SH-SY5Y (cell line): ENCODE measurements around the gene YAF2.

Experiments used
- GATA2 ChIP-seq: IDR thresholded peaks from 2 replicates; pipeline ENCODE4 v1.6.1; 2011; ENCODE audit warnings: mild to moderate bottlenecking, low read depth, low read length
- GATA3 ChIP-seq: IDR thresholded peaks from 2 replicates; pipeline ENCODE4 v1.6.1; 2011; ENCODE audit warnings: low read depth, mild to moderate bottlenecking, low read length, moderate library complexity

Gene YAF2

DNA sequence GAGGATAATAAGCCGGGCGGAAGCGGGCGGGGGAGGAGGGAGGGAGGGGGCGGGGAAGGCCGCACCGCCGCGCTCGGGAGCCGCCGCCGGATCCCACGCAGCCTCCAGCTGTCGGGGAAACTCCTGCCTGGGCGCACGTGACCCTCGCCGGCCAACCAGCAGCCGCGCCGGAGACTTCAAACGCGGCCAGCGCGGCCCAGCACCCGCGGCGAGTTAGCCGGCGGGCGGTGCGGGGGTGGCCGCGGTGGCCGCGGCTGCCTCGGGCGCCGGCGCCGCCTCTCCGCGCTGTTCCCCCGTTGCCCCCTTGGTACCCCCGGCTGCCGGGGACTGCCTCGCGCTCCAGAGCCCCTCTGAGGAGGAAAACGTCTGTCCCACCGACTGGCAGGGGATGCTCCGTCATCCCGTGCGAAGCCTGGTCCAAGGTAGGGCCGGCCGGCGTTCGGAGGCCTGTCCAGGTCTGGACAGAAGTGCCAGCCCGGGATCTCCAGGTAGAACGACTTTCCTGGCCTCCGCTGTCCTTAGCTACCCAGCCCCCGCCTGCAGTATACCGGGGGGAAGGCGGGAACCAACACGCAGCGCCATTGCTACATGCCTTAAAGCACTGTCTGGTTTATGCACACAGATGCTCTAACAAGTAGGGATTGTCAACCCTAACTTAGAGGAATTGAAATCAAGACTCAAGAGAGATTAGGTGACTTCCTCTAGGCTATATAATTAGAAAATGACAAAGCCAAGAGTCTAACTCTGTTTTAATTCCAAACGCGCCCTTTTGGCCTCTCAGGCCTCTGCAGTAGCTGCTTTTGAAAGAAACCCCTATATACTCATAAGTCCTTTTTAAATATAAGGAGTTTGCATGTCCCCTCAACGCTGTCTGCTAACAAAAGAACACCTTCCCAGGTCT is at the start of gene YAF2:
Gene YAF2, minus strand, starts transcription at position 9 of the 901 bp plus-strand sequence. CDS start 68 bp downstream, outside the sequence.
- TF ChIP-seq GATA2 (no peak), GATA3 (no peak)

- TF ChIP-seq GATA3 (no peak), GATA2 (no peak)
These were observed 48.7 kb upstream of the YAF2 start for GRCh38 chr12:42286741-42287140.

DNA sequence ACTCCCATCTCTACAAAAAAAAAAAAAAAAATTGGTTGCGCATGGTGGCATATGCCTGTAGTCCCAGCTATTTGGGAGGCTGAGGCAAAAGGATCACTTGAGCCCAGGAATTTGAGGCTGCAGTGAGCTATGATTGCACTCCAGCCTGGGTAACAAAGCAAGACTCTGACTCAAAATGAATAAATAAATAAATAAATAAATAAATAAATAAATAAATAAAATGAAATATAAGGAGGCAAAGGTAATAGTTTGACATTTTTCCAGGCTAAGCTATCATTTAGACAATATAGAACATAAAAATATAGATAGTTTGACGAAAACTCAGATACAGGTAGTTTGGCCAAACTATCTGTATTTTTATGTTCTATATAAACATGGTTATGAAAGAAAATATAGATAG is 47.4 kb upstream of the YAF2 start:
- TF ChIP-seq GATA3 (no peak), GATA2 (no peak)

DNA sequence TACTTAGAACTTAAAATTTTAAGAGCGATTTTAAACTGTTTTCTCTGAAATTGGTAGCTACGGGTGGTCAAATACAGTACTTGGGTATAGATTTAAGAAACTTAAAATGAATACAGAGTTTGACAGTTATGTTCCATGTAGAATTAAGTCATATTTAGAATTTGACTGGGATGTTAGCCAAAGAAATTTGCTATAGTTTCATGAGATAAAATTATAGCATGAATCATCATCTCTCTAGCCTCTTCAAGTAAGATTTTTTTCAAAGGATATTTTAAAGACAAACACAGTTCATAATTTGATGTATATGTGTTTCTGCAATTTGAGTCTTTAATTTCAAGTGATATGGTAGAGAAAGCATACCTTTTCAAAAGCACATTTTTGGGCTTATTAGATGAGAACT is 46.8 kb upstream of the YAF2 start:
- TF ChIP-seq GATA2 (no peak), GATA3 (no peak)

- TF ChIP-seq GATA3 = no peak
- TF ChIP-seq GATA2 = no peak
These were observed 46.1 kb upstream of the YAF2 start for GRCh38 chr12:42284157-42284556.

DNA sequence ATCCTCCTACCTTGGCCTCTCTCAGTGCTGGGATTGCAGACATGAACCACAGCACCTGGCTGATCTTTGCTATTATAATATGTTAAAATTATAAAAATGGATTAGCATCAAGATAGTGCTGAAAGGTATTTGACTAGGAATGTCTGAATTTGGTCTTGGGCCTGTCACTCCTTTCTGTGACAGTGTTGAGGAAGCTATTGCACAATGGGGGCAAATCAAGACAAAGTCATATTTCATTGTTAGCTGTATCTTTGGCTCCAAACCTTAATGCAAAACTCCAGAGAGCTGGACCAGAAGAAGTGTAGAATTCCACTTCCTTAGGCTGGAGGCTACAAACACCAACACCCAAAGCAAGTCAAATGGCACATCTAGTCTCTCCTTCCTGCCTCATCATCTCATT is 45.7 kb upstream of the YAF2 start:
- TF ChIP-seq GATA2 (no peak), GATA3 (no peak)

GRCh38 chr12:42282294-42282693 is 44.2 kb upstream of the YAF2 start:
- TF ChIP-seq GATA3 (no peak), GATA2 (no peak)

GRCh38 chr12:42281844-42282243 is 43.8 kb upstream of the YAF2 start:
- TF ChIP-seq GATA2 (no peak), GATA3 (no peak)

DNA sequence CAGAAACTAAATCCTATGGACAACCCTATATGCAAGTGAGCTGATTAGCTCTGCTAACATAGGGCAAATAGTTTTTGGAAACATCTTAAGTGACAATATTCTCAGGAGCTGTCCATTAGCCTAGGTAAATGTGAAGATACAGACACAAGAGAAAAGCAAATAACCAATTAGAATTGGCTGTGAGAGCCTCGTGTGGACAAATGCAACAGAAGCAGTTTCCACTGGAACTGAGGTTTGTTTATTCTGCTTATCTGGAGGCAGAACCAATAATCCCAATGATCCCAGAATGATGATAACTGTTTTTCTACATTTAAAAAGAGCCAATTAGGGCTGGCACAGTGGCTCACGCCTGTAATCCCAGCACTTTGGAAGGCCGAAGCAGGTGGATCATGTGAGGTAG is 43.2 kb upstream of the YAF2 start:
- no peak for TF ChIP-seq GATA3
- TF ChIP-seq GATA2 = no peak

DNA sequence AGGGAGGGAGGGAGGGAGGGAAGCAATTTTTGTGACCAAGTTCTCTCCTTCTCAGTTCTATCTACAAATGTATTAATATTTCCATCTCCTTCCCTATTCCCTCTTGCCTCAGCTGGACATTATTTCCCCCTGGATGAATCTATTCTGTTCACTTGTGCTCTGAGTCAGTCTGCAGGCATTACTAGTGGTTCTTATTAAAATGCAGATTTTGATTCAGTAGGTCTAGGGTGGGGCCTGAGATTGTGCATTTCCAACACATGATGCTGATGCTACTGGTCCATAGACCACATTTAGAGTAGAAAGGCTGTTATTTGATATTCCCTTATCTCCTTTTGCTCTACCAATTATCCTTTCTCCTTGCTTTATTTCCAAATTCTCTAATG is 40.1 kb upstream of the YAF2 start:
- TF ChIP-seq GATA2 = no peak

DNA sequence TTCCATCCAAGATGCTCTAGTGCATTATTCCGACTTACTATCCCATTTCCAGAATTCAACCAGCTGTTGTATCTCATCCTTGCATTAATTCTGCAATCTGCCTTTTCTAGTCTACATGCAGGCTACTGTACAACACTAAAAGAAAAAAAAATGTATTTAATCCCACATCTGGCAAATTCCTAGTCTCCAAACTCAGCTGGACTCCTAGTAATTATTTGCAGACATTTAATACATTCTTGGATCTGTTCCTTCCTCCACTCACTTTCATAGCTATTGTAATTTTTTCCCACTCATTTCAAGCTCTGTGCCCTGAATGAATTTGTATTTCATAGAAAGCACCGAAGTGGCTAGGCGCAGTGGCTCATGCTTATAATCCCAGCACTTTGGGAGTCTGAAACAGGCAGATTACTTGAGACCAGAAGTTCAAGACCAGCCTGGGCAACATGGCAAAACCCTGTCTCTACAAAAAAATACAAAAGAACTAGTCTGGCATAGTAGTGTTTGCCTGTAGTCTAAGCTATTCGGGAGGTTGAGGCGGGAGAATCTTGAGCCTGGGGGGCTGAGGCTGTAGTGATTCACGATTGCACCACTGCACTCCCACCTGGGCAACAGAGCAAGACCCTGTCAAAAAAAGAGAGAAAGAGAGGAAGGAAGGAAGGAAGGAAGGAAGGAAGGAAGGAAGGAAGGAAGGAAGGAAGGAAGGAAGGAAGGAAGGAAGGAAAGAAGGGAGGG is 39.5 kb upstream of the YAF2 start:
- TF ChIP-seq GATA3 = no peak
- TF ChIP-seq GATA2 = no peak

GRCh38 chr12:42275499-42275898 is 37.5 kb upstream of the YAF2 start:
- TF ChIP-seq GATA3 (no peak), GATA2 (no peak)

- TF ChIP-seq GATA3 (no peak), GATA2 (no peak)
These were observed 35.7 kb upstream of the YAF2 start for GRCh38 chr12:42273706-42274105.

GRCh38 chr12:42270596-42270995 is 32.5 kb upstream of the YAF2 start:
- TF ChIP-seq GATA3 (no peak), GATA2 (no peak)

DNA sequence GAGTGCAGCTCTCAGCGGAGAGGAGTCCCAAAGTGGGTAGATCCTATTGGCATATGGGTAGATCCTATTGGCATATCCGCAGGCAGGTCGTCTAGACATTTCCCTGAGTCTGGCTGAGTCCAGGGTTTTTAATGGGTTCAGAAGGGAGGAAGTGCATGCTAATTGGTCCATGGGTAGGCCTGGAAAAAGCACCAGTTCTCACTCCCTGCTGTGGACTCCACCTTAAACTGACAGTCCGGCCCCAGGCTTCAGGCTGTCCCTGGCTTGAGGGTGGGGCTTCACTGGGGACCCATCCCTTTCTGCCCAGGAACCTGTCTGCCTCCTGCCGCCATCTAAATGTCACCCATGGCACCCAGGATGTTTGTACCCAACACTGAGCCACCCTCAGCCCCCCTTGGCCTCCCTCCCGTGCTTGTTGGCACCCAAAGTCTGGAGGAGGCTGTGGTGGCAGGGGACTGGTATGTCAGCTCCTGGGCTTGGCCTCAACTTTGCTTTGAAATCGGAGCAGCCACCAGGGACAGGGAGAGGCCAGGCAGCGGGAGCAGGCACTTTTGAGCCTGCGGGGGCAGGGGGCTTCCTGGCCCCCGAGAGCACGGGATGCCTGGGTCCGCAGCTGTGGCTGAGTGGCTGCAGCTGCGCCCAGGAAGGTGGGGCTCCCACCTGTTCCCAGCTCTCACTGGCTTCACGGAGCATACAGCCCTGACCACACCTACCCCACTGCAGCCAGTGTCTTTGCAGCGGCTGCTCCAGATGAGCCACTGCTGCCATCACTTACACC is 29.6 kb upstream of the YAF2 start:
- no peak for TF ChIP-seq GATA3
- TF ChIP-seq GATA2 = no peak
